ENCODE measurements around the gene CYTH4.

GRCh38 chr22:37302674-37303555 is 20.6 kb downstream of the CYTH4 start:
- TF ChIP-seq, protein P1, sequence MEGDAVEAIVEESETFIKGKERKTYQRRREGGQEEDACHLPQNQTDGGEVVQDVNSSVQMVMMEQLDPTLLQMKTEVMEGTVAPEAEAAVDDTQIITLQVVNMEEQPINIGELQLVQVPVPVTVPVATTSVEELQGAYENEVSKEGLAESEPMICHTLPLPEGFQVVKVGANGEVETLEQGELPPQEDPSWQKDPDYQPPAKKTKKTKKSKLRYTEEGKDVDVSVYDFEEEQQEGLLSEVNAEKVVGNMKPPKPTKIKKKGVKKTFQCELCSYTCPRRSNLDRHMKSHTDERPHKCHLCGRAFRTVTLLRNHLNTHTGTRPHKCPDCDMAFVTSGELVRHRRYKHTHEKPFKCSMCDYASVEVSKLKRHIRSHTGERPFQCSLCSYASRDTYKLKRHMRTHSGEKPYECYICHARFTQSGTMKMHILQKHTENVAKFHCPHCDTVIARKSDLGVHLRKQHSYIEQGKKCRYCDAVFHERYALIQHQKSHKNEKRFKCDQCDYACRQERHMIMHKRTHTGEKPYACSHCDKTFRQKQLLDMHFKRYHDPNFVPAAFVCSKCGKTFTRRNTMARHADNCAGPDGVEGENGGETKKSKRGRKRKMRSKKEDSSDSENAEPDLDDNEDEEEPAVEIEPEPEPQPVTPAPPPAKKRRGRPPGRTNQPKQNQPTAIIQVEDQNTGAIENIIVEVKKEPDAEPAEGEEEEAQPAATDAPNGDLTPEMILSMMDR (IDR thresholded peaks at IDR 0.05) = no peak
- no peak for TF ChIP-seq POLR2A (IDR thresholded peaks at IDR 0.05)
